ACC112 (cell line): ENCODE results near the gene ZMYM4.
"Not testable (repeated sequence)": the region's sequence is repeated elsewhere in the genome, so short reads cannot be mapped to it uniquely, and the experiment has no call there.

Experiments used
- H2AFZ ChIP-seq: fragments of 200-600 bp; sonication (generic); one replicate; pipeline ENCODE4 v1.6.0; 2017; ENCODE audit warnings: antibody characterized with exemption, low read length; ENCODE audit not compliant: unreplicated experiment
- H3K27ac ChIP-seq: fragments of 200-600 bp; sonication (generic); 2 replicates; pipeline ENCODE4 v1.5.1; 2014; ENCODE audit warnings: low read depth, mild to moderate bottlenecking, antibody characterized with exemption, low read length, moderate library complexity
- H3K27me3 ChIP-seq: fragments of 200-600 bp; sonication (generic); 2 replicates; pipeline ENCODE4 v1.6.1; 2014; ENCODE audit warnings: mild to moderate bottlenecking, antibody characterized with exemption, low read length, moderate library complexity, mixed read lengths; ENCODE audit not compliant: insufficient read depth
- H3K36me3 ChIP-seq: fragments of 200-600 bp; sonication (generic); 2 replicates; pipeline ENCODE4 v1.6.1; 2016; ENCODE audit warnings: mild to moderate bottlenecking, antibody characterized with exemption, low read length, moderate library complexity, mixed read lengths; ENCODE audit not compliant: insufficient read depth
- H3K4me1 ChIP-seq: fragments of 200-600 bp; sonication (generic); one replicate; pipeline ENCODE4 v1.6.1; 2016; ENCODE audit warnings: low read length, mixed read lengths; ENCODE audit not compliant: insufficient read depth, unreplicated experiment, control insufficient read depth
- H3K4me3 ChIP-seq: fragments of 200-600 bp; sonication (generic); 2 replicates; pipeline ENCODE4 v1.5.1; 2014; ENCODE audit warnings: mild to moderate bottlenecking, low read depth, low read length
- H3K79me2 ChIP-seq: fragments of 200-600 bp; sonication (generic); one replicate; pipeline ENCODE4 v1.6.0; 2016; ENCODE audit warnings: low read length; ENCODE audit not compliant: control insufficient read depth, unreplicated experiment, insufficient read depth

The ZMYM4 gene

DNA sequence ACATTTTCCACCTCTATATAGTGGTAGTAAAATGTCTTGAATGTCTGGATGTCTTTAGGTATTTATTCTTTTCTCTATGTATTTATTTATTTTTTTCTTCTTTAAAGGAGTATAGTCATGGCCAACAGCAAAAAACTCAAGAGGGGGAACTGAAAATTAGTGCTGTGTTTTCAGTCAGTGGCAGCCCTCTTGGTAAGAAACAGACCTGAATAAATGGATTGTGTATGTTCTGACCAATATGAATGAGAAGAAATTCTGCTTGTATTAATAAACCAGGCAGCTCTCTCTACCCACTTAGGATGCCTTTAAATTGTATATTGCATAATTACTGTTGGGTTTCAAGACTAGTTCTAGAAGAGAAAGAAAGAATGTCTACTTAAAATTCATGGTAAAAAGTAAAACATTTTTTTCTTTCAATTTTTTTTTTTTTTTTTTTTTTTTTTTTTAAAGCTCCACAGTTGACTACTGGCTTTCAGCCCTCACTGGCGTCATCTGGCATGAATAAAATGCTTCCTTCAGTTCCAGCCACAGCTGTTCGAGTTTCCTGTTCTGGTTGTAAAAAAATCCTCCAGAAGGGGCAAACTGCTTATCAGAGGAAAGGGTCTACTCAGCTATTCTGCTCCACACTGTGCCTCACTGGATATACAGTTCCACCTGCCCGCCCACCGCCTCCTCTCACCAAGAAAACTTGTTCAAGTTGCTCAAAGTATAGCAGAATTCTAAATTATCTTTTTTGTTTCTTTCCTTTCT lies 101.6 kb downstream of the ZMYM4 start:
- Histone ChIP-seq H2AFZ (no peak overlapping the region), H3K79me2 (no peaks in the 10 kb centered on the region), H3K4me3 (no peak overlapping the region), H3K27ac (no peak overlapping the region), H3K4me1 (peaks cover 3% of the 10 kb centered on the region), H3K27me3 (no peaks in the 10 kb centered on the region), H3K36me3 (peaks cover 4% of the 10 kb centered on the region)

DNA sequence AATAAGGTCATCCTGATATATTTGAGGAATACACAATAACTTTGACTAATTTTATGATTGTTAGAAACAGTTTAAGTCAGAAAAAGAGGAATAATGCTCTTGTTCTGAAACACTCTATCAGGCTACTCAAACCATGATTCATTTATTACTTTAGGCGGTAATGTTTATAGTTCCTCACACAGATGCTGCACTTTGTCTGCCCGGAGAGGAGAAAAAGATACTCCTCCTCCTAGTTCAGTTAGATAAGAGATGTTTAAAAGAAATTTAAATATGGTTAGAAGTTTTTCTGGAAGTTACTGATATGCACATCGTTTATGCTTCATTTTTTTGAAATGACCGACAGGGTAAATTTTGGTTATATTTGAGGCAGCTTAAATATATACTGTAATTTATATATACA lies 103.0 kb downstream of the ZMYM4 start:
- Histone ChIP-seq H3K79me2 (no peaks in the 10 kb centered on the region), H3K4me3 (no peak overlapping the region)

GRCh38 chr1:35377555-35377954 lies 109.0 kb downstream of the ZMYM4 start:
- Histone ChIP-seq H3K4me3 (no peak overlapping the region), H2AFZ (no peak overlapping the region), H3K36me3 (peaks cover 3% of the 10 kb centered on the region; the same call in 1 of the 2 replicates), H3K79me2 (no peaks in the 10 kb centered on the region), H3K27ac (peak overlapping the region; percentile 51), H3K4me1 (peaks cover 11% of the 10 kb centered on the region), H3K27me3 (no peaks in the 10 kb centered on the region)

More for the DNA sequence above, 103.0 kb downstream of the ZMYM4 start:
- Histone ChIP-seq H3K27ac (no peak overlapping the region), H3K36me3 (peaks cover 4% of the 10 kb centered on the region), H3K27me3 (no peaks in the 10 kb centered on the region), H2AFZ (no peak overlapping the region), H3K4me1 (peaks cover 3% of the 10 kb centered on the region)

GRCh38 chr1:35379317-35380000 lies 111.0 kb downstream of the ZMYM4 start:
- Histone ChIP-seq H3K79me2 (no peaks in the 10 kb centered on the region), H3K27me3 (no peaks in the 10 kb centered on the region), H3K4me1 (peaks cover 11% of the 10 kb centered on the region), H3K4me3 (no peak overlapping the region), H3K27ac (no peak overlapping the region), H3K36me3 (peaks cover 3% of the 10 kb centered on the region; the same call in 1 of the 2 replicates), H2AFZ (no peak overlapping the region)

DNA sequence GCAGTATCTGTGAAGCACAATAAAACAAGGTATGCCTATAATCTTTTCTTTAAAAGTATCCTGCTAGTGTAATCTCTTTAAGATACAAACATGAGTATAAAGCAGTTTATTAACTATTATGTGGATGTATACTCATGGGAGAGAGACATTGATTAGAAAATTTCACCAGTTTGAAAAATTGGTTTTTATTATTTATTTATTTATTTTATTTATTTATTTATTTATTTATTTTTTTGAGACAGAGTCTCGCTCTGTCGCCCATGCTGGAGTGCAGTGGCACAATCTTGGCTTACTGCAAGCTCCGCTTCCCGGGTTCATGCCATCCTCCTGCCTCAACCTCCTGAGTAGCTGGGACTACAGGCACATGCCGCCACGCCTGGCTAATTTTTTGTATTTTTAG lies 111.6 kb downstream of the ZMYM4 start:
- H2AFZ ChIP-seq, H3K27me3 ChIP-seq, H3K4me3 ChIP-seq, H3K27ac ChIP-seq, H3K79me2 ChIP-seq, H3K36me3 ChIP-seq: not testable (repeated sequence)
- H3K4me1 ChIP-seq, result peaks cover 11% of the 10 kb centered on the region

GRCh38 chr1:35382107-35382506 lies 113.6 kb downstream of the ZMYM4 start:
- Histone ChIP-seq H3K36me3 (peaks cover 15% of the 10 kb centered on the region), H3K4me3 (no peak overlapping the region), H2AFZ (no peak overlapping the region), H3K4me1 (peaks cover 11% of the 10 kb centered on the region), H3K27me3 (no peaks in the 10 kb centered on the region), H3K79me2 (no peaks in the 10 kb centered on the region), H3K27ac (no peak overlapping the region)

GRCh38 chr1:35386290-35386689 lies 117.8 kb downstream of the ZMYM4 start:
- Histone ChIP-seq H3K27ac (no peak overlapping the region), H3K79me2 (no peaks in the 10 kb centered on the region), H3K4me3 (no peak overlapping the region), H2AFZ (no peak overlapping the region), H3K27me3 (no peaks in the 10 kb centered on the region), H3K36me3 (peaks cover 24% of the 10 kb centered on the region), H3K4me1 (no peaks in the 10 kb centered on the region)

DNA sequence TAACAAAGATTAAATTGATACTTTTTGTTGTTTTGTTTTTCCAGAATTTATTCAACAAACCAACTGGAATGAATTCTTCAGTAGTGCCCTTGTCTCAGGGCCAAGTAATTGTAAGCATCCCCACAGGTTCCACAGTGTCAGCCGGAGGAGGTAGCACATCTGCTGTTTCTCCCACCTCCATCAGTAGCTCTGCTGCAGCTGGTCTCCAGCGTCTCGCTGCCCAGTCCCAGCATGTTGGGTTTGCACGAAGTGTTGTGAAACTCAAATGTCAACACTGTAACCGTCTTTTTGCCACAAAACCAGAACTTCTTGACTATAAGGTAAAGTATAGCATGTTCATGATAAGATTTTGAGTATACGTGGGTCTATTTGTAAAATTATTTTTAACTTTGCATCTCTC lies 118.5 kb downstream of the ZMYM4 start:
- H3K79me2 ChIP-seq, result no peaks in the 10 kb centered on the region
- H3K4me3 ChIP-seq, result no peak overlapping the region
- no peak overlapping the region for H3K27ac ChIP-seq
- H2AFZ ChIP-seq, result no peak overlapping the region
- no peaks in the 10 kb centered on the region for H3K27me3 ChIP-seq
- no peaks in the 10 kb centered on the region for H3K4me1 ChIP-seq
- peaks cover 21% of the 10 kb centered on the region for H3K36me3 ChIP-seq

GRCh38 chr1:35390600-35391494 lies 122.3 kb downstream of the ZMYM4 start:
- Histone ChIP-seq H3K4me1 (no peaks in the 10 kb centered on the region), H3K27ac (no peak overlapping the region), H3K36me3 (peaks cover 36% of the 10 kb centered on the region), H3K27me3 (no peaks in the 10 kb centered on the region), H2AFZ (no peak overlapping the region), H3K79me2 (no peaks in the 10 kb centered on the region), H3K4me3 (no peak overlapping the region)

DNA sequence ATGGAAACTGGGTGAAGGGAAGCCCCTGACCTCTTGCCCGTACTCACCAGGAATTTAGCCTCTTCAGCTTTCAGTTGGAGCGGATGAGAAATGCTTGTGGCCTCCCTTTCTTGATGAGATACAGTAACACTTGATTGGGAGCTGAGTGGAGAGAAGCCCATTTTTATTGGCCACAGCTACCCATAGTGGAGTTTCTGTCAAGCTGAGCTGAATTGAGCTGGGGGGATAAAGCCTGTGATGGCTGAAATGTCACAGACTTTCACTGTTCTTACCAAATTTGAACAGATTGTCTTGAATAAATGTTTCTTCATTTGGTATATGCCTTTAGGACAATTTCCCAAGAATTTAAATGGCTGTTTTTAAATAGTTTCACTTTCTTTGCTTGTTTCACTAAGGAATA lies 125.9 kb downstream of the ZMYM4 start:
- H3K4me1 ChIP-seq, result no peaks in the 10 kb centered on the region
- H3K27ac ChIP-seq, result no peak overlapping the region
- H3K27me3 ChIP-seq, result no peaks in the 10 kb centered on the region
- H3K4me3 ChIP-seq, result no peak overlapping the region
- H3K79me2 ChIP-seq, result no peaks in the 10 kb centered on the region
- H3K36me3 ChIP-seq, result peaks cover 43% of the 10 kb centered on the region
- no peak overlapping the region for H2AFZ ChIP-seq
